Stimulated activated CD8-positive, alpha-beta memory T cell treated with anti-CD3 and anti-CD28 coated beads, Interleukin-7, amount 100 ng/mL, for 4 hours (primary cell): ENCODE results near the gene WDFY4.
"Not testable (repeated sequence)": the region's sequence is repeated elsewhere in the genome, so short reads cannot be mapped to it uniquely, and the experiment has no call there.

Experiments
- DNase-seq, 2 donors: peaks; one replicate each; pipeline ENCODE4 v3.0.0-alpha.2; 2020; ENCODE audit warnings: low read depth in 2 of 2

The WDFY4 gene, protein sequence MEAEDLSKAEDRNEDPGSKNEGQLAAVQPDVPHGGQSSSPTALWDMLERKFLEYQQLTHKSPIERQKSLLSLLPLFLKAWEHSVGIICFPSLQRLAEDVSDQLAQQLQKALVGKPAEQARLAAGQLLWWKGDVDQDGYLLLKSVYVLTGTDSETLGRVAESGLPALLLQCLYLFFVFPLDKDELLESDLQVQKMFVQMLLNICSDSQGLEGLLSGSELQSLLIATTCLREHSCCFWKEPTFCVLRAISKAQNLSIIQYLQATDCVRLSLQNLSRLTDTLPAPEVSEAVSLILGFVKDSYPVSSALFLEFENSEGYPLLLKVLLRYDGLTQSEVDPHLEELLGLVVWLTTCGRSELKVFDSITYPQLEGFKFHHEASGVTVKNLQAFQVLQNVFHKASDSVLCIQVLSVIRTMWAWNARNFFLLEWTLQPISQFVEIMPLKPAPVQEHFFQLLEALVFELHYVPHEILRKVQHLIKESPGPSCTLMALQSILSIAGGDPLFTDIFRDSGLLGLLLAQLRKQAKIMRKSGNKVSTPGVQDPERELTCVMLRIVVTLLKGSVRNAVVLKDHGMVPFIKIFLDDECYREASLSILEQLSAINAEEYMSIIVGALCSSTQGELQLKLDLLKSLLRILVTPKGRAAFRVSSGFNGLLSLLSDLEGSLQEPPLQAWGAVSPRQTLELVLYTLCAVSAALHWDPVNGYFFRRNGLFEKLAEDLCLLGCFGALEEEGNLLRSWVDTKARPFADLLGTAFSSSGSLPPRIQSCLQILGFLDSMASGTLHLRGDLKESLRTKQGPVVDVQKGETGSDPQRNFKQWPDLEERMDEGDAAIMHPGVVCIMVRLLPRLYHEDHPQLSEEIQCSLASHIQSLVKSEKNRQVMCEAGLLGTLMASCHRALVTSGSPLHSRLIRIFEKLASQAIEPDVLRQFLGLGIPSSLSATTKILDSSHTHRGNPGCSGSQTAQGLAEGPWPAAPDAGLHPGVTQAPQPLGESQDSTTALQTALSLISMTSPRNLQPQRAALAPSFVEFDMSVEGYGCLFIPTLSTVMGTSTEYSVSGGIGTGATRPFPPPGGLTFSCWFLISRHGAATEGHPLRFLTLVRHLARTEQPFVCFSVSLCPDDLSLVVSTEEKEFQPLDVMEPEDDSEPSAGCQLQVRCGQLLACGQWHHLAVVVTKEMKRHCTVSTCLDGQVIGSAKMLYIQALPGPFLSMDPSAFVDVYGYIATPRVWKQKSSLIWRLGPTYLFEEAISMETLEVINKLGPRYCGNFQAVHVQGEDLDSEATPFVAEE (N-terminal part only)

DNA sequence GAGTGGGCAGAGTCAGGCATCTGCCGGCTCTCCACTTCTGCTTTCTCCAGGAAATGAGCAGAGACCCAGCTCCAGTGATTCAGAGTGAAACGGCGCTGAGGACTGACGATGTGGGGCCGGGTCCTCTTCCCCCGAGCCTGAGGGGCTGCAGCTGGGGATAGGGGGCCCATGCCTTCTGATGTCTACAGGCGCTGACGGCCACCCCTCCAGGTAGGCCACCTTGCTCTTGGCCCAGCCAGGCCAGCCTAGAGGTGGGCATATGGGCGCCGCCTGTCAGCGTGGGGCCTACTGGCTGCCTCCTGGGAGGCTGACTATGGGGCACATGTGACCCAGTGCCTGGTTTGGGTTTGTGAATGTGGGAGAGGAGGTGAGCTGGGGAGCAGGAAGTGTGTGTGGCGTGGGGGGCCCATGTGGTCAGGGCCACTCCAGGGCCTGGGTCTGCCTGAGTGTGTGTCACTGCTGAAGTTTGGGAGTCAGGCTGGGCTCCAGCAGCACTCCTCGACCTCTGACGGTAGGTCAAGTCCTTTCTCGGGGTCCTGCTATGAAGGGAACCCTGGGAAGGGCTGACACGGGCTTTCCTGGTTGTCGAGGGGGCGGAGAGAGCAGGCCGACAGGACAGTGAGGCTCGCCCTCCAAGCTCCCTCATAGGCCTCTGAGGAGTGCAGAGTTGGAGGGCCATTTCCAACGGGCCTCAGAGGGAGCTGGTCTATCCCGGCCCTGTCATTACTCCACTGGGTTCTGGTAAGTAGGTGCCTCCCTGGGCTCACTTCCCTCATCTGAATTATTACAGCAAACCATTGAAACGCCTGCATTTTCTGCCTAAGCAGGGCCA, at the start of gene WDFY4:
WDFY4 (plus strand) TSS at position 82 of the 832 bp plus-strand sequence. CDS start 24,860 bp downstream, outside the sequence.
- no peak for DNase-seq

DNA sequence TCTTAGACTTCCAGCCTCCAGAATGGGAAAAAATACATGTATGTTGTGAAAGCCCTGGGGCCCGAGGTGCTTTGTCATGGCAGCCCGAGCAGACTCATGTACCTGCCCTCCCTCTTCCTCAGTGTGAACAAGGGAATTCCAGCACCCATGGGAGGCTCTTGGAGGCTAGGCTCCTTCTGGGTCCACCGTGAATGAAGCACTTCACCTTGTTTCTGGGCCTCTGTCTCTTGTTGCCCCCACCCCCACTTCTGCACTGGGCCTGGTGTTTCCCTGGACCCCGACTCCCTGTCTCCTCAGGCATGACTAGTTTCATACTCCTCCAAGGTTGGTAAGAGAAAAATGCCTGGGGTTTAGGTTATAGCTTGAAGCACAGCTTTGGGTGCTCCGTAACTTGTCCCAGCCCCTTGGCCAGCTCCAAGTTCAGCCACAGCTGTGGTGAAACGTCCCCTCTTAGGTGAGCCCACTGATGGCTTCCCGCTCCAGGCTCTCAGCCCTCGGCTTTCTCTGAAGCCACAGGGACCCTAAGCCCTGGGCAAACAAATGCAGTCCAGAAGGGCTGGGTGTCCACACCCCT, 49.6 kb upstream of the WDFY4 start:
- no peak for DNase-seq

DNA sequence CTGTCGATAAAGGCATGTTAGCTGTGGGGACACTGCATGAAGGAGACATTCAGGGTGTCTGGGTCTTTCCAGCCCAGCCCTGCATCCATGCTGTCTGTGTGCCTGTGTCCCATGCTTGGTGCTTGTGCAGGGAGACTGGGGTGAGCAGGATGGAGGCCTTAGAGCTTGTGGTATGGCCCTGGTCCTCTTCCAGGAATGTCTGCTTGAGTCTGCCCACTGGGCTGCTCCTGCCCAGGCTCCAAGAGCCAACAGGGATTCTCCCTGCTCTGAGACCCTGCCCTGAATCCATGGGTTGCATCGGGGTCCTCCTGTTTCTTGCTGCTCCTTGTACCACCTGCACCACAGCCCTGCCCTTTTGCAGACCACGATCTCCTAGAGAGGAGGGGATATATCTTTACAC, 48.4 kb upstream of the WDFY4 start:
- DNase-seq: no peak

DNA sequence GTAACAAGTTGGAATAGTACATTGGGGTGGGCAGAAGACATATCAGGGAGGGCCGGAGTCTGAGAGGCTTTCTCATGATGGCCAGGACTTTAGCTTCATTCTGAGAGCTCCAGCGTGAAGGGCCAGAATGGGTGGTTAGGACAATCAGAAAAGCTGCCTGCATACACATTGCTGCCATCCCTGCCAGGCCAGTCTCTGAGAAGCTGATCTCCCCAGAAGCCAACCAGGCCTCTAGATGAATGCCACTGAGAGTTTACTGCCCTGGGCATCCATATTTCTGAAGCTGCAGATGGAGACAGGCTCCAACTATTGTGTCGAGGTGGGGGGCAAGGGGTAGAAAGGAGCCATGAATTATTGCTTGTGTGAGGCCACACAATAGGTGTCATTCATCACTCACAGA, 47.8 kb upstream of the WDFY4 start:
- DNase-seq: no peak

DNA sequence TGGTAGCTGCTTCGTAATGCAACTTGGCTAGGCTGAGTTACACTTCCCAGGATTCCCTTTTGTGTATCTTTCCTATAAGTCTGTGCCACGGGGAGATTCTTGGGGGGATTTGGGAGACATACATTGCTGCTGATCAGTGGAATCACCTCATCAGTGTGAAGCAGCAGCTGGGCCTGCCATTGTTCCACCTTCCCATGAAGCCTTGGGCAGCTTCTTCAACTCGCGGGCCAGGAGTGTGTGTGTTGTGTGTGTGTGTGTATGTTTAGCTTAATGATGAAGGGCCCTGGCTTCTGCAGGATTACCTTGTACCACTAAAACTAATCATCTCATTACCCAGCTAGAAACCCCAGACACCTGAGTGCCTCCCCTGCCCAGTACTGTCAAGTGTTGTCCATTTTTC, 46.5 kb upstream of the WDFY4 start:
- no peak for DNase-seq

DNA sequence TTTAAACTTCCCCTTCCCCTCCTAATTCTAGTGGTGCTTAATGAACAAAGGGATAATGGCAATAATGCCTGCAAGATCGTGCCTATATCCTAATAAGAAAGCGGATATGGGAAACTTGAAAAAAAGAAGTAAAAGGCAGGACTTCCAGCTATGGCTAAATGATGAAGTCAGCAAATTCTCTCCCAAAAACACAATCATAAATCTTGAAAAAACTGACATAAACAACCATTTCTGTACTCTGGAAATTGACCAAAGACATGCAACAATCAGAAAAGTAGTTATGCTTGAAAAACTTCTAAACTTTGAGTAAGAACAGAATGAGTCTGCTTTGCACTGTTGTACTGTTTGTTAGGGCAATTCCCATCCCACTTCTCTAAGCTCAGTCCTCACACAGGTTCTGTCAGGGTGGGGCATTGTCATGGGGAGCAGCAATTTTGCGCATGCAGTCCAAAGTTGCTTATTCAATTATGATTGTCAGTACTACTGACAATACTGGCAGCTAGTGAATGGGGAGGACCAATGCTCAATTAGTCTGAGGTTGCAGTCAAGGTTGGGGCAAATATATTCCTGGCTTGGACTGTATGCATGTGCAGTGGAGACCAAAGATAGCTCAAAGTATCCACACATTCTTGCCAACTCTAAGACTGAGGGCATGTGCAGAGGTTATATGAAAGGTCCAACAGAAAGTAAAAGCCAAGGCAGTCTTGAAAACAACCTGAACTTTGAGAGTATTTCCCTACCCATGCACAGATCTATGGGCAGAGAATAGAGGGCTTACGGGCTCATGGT, 45.7 kb upstream of the WDFY4 start:
- DNase-seq: no peak

DNA sequence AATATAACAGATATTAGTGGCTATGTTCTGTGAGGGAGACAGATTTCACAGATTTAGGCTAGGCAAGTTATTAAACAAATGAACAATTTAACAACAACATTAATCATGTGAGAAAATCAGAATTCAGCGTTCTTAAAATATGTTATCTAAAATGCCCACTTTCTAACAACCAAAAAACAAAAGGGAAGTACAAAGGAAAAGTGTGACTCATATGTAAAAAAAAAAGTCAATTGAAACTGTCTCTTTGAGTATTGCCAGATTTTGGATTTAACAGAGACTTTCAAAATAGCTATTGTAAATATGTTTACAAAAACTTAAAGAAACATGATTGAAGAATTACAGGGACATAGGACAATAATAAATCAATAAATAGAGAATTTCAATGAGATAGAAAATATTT, 45.0 kb upstream of the WDFY4 start:
- DNase-seq: no peak

DNA sequence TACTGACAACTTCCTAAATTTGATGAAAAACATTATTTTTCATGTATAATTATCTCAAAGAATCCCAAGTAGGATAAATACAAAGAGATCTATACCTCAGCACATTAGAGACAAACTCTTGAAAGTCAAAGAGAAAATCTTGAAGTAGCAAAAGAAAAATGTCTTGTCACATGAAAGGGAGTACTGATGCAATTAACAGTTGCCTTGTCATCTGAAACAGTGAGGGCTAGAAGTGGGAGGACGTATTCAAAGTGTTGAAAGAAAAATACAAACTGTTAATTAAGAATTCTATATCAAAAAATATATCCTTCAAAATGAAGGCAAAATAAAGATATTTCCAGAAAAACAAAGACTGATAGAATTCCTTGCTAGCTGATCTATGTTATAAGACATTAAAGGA, 44.3 kb upstream of the WDFY4 start:
- no peak for DNase-seq

DNA sequence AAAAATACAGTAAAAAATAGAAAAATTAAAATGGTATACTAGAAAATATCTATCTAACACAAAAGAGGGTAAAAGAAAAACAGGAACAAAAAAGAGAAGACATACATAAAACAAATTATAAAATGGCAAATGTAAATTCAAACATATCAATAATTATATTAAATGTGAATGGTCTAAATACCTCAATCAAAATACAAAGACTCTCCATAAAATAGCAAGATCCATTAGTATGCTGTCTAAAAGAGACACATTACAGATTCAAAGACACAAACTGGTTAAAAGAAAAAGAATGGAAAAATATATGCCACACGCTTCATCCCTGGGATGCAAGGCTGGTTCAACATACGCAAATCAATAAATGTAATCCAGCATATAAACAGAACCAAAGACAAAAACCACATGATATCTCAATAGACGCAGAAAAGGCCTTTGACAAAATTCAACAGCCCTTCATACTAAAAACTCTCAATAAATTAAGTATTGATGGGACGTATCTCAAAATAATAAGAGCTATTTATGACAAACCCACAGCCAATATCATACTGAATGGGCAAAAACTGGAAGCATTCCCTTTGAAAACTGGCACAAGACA, 43.5 kb upstream of the WDFY4 start:
- DNase-seq: not testable (repeated sequence)

DNA sequence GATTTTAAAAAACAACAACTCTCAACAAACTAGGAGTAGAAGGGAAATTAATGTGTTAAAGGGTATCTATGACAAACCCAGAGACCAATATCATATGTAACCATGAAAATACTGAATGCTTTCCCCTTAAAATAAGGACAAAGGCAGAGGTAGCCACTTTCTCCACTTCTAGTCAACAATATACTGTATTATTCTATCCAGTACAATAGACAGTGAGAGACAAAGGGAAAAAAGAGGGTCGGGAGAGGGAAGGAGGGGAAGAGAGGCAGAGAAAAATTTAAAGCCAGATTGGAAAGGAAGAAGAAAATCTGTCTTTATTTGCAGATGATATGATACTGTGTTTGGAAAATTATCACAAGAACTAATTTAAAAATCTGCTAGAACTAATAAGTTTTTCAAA, 39.1 kb upstream of the WDFY4 start:
- no peak for DNase-seq

DNA sequence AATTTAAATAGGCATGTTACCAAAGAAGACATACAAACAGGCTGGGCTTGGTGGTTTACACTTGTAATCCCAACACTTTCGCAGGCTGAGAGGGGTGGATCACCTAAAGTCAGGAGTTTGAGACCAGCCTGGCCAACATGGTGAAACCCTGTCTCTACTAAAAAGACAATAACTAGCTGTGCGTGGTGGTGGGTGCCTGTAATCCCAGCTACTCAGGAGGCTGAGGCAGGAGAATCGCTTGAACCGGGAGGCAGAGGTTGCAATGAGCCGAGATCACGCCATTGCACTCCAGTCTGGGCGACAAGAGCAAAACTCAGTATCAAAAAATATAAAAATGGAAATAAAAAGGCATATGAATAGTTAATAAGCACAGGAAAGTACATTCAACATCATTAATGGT, 37.6 kb upstream of the WDFY4 start:
- DNase-seq: not testable (repeated sequence)

DNA sequence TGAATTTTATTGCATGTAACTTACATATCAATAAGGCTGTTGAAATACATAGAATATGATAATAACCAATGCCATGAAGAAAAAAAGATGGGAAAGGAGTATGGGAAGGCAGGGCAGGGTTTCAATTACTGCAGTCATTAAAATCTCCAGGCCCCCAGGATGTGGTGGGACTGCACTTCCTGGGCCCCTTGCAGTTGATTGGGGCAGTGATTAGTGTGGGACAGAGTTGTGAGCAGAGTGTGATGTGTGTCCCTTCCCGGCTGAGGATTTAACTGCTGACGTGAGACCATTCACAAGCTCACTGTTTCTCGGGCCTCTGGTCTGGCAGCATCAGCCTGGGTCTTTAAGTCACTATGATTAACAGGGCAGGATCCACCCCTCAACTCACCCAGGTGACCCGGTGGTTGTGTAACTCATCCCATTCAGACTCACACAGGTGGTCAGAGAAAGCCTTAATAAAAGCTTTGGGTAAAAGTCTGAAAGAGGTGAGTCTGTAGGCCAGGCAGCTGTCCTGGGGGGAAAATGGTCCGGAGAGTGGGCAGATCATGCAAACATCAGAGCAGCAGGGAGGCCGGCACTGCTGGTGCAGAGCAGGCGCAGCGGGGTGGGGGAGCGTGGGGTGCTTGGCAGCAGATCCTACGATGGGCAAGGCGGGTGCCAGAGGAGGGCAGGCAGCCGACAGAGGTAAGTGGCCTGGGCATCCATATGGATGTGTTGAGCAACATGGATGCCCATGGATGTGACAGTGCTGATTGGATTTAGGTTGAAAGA, 36.3 kb upstream of the WDFY4 start:
- no peak for DNase-seq

DNA sequence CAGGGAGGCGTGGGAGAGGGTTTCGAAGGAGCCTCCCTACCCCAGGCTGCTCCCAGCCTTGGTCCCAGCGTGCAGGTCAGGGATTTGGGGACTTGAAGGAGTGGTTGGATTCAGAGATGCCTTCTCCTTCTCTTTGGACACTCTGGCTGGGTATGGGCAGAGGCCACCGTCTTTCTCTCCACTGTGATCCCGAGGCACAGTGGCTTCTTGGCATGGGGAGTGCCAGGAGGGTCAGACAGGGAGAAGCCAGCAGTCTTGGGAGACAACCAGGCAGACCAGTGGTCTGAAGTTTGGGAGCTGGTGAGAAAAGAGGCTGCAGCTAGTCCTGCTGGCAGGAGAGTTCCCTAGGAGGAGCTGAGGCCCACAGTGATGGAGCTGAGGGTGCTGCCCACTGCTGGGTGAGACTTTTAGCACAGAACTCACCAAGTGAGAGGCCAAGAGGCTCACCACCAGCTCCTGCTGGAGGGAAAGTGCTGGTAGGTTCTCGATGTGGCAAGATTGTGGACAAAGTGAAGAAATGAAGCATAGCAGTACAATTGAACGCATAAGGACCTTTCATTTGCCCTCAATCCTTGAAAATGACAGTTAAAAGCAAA, 35.2 kb upstream of the WDFY4 start:
- DNase-seq: no peak

DNA sequence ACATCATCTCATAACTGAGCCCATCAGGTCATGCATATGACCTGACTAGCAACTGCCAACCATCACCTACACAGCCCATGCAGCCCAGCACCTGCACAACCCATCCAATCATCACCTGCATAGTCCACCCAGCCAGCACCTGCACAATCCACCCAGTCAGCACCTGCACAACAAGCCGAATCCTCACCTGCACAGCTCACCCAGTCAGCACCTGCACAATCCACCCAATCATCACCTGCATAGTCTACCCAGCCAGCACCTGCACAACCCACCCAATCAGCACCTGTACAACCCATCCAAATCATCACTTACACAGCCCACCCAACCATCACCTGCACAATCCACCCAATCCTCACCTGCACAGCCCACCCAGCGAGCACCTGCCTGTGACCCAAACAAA, 33.4 kb upstream of the WDFY4 start:
- DNase-seq: no peak

DNA sequence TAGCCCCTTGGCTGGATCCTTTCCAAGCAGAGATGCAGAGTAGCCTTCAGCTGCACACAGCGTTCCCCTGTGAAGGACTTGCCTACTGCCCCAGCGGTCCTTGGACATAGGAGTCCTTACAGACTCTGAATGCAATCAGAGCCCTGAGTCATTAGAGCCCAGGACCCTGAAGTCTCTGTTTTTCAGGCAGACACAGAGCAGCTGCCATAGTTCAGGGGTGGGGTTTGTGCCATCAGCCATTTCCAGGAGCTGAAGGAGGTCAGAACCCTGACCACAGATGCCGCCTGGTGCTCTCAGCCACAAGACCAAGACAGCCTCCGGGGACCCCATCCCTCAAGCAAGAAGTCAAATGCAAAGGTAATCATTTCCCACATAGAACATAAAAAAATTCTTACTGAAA, 32.8 kb upstream of the WDFY4 start:
- no peak for DNase-seq

DNA sequence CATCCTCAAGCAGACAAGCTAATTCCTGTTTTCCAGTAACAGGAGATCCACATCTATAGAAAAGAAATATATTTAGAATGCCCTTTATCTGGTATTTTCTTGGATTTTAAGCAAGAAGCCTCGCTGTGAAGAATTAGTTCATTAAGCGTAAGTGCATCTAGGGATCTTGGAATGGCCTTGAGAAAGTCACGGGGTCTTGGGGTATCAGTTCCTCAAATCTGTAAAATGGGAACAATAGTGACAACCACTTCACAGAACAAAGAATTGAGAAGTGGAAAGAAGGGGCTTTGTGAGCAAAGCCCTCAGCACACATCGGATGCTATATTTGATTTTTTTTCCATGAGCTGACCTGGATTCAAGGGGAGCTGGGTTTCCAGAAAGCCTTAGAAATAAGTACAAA, 32.3 kb upstream of the WDFY4 start:
- DNase-seq: no peak

DNA sequence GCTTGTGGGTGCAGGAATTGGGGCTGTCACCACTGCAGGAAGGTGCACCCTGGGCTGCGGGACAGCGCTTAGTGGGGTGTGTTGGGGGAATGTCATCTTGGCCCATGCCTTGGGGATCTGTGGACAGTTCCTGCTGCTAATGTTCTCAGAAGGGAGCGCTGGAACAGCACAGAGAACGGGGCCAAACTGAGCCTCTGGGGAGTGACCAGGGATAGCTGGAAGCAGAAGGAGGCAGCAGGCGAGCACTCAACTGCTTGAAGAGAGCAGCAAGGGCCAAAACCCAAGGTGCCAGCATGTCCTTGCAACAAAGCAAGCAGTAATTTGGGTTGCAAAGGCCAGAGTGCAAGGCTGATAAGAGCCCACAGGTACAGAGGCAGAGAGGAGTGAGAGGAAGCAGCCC, 31.3 kb upstream of the WDFY4 start:
- no peak for DNase-seq

DNA sequence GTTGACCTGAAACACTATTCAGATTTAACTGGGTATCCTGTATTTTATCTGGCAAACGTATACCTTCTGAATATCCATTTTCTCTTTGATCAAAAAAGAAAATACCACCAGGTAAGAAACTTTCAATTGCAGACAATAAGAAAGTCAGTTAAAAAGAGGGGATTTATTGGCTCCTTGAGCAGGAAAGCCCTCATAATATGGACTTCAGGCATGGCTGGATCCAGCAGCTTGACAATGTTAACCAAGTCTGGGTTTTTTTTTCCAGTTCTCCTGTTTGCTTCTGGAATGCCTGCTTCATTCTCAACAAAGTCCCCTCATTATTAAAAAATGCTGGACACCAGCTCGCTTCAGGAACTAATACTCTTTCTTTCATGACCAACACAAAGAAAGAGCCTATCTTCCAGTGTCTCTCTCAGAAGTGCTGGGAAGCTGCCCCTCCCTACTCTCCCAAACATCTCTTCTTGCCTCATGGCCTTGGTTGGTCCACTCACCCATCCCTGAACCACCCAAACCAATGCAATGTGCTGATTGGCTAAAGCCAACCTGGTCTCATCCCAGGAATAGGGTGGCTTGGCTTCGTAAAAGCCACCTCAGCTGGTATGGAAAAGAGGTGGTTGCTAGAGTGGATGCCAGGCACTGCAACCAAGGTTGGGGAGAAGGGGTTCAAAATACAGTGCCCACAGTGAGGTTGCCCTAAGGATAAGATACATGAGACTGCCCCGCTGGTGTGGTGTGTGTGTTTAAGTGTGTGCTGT, 30.6 kb upstream of the WDFY4 start:
- DNase-seq: no peak
